Ovary (tissue), 9 donors: ENCODE data around the gene C2orf76. TPM values are rescaled to one million over a fixed set of nuclear protein-coding genes. Genes with fewer than 3 reads are reported as not detected.

ENCODE experiments used
- DNase-seq, 5 donors: peaks; one replicate each; pipeline ENCODE4 v3.0.0-alpha.2; 2019 to 2020
- H3K27ac ChIP-seq, 2 donors: fragments of 200-600 bp; one replicate each; pipeline versions ENCODE4 v1.5.1 to v1.8.0; 2019 to 2022
- H3K27me3 ChIP-seq: fragments of 200-600 bp; one replicate; pipeline ENCODE4 v1.8.0; 2022
- H3K36me3 ChIP-seq: fragments of 200-600 bp; sonication (generic); one replicate; pipeline ENCODE4 v1.5.1; 2019
- H3K4me1 ChIP-seq: one replicate; pipeline ENCODE4 v1.8.1; 2013; ENCODE audit warnings: mild to moderate bottlenecking, moderate library complexity; ENCODE audit not compliant: insufficient read depth
- H3K4me3 ChIP-seq: fragments of 200-600 bp; sonication (generic); one replicate; pipeline ENCODE4 v1.5.1; 2017
- H3K9me3 ChIP-seq, 2 donors: fragments of 200-600 bp in 1 of 2; sonication (generic) in 1 of 2; one replicate each; pipeline versions ENCODE4 v1.5.1 to v1.8.1; 2013 to 2019; ENCODE audit warnings: mild to moderate bottlenecking in 1 of 2, moderate library complexity in 1 of 2
- CTCF ChIP-seq, 3 donors: fragments of 450-650 bp in 2 of 3; fragments of 200-600 bp in 1 of 3; IDR thresholded peaks; one replicate each; pipeline versions ENCODE4 v1.5.1 to v1.8.0; 2016 to 2022; ENCODE audit warnings: antibody characterized with exemption in 3 of 3, mild to moderate bottlenecking in 1 of 3
- EP300 ChIP-seq: sonication (generic); formaldehyde crosslinking; IDR thresholded peaks from one replicate; pipeline ENCODE4 v1.6.1; 2017; ENCODE audit warnings: antibody characterized with exemption
- POLR2A ChIP-seq: fragments of 450-650 bp; IDR thresholded peaks from one replicate; pipeline ENCODE4 v1.6.1; 2017; ENCODE audit warnings: antibody characterized with exemption, mild to moderate bottlenecking, moderate library complexity
- whole genome bisulfite sequencing, 3 donors: extraction: QIAGEN DNeasy Blood & Tissue Kit in 1 of 3; methylation state at CpG; one replicate each; pipeline versions ENCODE4 v1.1.5 to v1.1.7; 2013 to 2017; 5-methylcytosine and 5-hydroxymethylcytosine counted together
- intact Hi-C, 4 donors: fragments of 100-400 bp; cut with DNase I; formaldehyde crosslinking; loops; one replicate each; pipeline versions ENCODE4 v1.11.0 to v1.15.1; 2022 to 2023
- polyA plus RNA-seq, 2 donors: library from polyadenylated mRNA; stranded (reverse); fragments of 200-250 nt in 1 of 2; fragments of 350-450 nt in 1 of 2; fragmentation: Illumina TruSeq in 1 of 2; extraction: RNeasy Lipid Tissue Mini Kit (QIAGEN cat#74804) in 1 of 2; gene quantifications; one replicate each; pipeline ENCODE4 v1.2.3, GENCODE V29; 2013 to 2014
- total RNA-seq, 7 donors: library from RNA; depleted of rRNA in 2 of 7; stranded (reverse); fragments of >200 nt in 2 of 7; fragmentation: NEBNext Ultra II Directional in 3 of 7; extraction: Animal tissue kit (Norgen Biotek cat#: 25700) in 3 of 7; gene quantifications; one replicate each; pipeline versions ENCODE4 v1.1.0 to v1.2.4, GENCODE V29; 2016 to 2023
- donor health status: DM: no; HTN: no; CAD: no; lungs with moderate emphysema.
- donor health status: DM: no; HTN: no; CAD: no.
- donor health status: Bipolar disorder and iron deficiency.
- donor health status: DM: yes; HTN: yes; CAD: no.
- donor health status: DM: no; HTN: no; CAD: no.
- donor health status: DM: yes; HTN: yes; CAD: no.

C2orf76 gene
- total and polyA plus RNA-seq, 9 donors, result 12.0 to 24.1 (median 14.1) TPM

GRCh38 chr2:119324685-119325270, 41.9 kb downstream of the C2orf76 start:
- H3K9me3 ChIP-seq, result no peaks in the 10 kb centered on the region
- WGBS, 3 donors, result 84 to 91% (median 90%) methylated on average over 9 of the region's 9 CpGs

GRCh38 chr2:119323459-119323858, 43.2 kb downstream of the C2orf76 start:
- no peak for DNase-seq
- no peaks in the 10 kb centered on the region for H3K9me3 ChIP-seq
- no peaks in the 10 kb centered on the region for H3K27me3 ChIP-seq
- no peaks in the 10 kb centered on the region for H3K4me1 ChIP-seq
- H3K4me3 ChIP-seq, result no peak overlapping the region
- no peak overlapping the region for H3K27ac ChIP-seq
- WGBS, 3 donors, result 83 to 86% (median 85%) methylated on average over 8 of the region's 8 CpGs
- H3K36me3 ChIP-seq, result no peaks in the 10 kb centered on the region
- intact Hi-C loops, result no loop called here
- TF ChIP-seq POLR2A (no peak), CTCF (IDR thresholded peaks at IDR 0.05) (no peak), EP300 (no peak)

More at GRCh38 chr2:119324685-119325270, 41.9 kb downstream of the C2orf76 start:
- no peaks in the 10 kb centered on the region for H3K36me3 ChIP-seq
- no peak for DNase-seq
- intact Hi-C loops, result no loop called here
- TF ChIP-seq CTCF (IDR thresholded peaks at IDR 0.05) (no peak), EP300 (no peak), POLR2A (no peak)
- no peak overlapping the region for H3K4me3 ChIP-seq
- H3K27ac ChIP-seq, result no peak overlapping the region
- no peaks in the 10 kb centered on the region for H3K27me3 ChIP-seq
- H3K4me1 ChIP-seq, result no peaks in the 10 kb centered on the region

GRCh38 chr2:119319593-119319992, 47.0 kb downstream of the C2orf76 start:
- H3K4me1 ChIP-seq, result no peaks in the 10 kb centered on the region
- H3K9me3 ChIP-seq, result no peaks in the 10 kb centered on the region
- H3K36me3 ChIP-seq, result no peaks in the 10 kb centered on the region
- TF ChIP-seq POLR2A (no peak), CTCF (IDR thresholded peaks at IDR 0.05) (no peak), EP300 (no peak)
- no peak for DNase-seq
- H3K27me3 ChIP-seq, result no peaks in the 10 kb centered on the region
- intact Hi-C loops, result no loop called here
- no peak overlapping the region for H3K27ac ChIP-seq
- 80 to 89% (median 82%) methylated on average over 7 of the region's 7 CpGs for WGBS, 3 donors
- H3K4me3 ChIP-seq, result no peak overlapping the region

DNA sequence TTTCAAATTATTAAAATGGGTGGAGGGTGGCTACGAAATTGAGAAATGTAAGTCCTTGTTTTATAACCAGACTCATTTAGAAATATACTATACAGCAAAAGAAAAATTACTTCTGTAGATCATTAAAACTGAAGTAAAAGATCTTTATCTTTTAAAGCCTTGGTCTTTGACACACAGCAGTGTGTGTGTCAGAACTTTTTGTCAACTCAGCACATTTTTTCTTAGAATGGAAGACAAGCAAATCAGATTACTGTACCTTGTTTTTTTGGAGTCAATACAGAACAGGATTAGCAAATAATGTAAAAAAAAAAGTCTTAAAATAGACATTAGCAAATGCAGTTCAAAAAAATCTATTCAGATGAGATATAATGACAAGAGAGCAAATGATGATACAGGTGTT, 49.1 kb downstream of the C2orf76 start:
- no peak for DNase-seq
- Histone ChIP-seq H3K4me1 (no peaks in the 10 kb centered on the region), H3K27me3 (no peaks in the 10 kb centered on the region), H3K27ac (no peak overlapping the region), H3K36me3 (no peaks in the 10 kb centered on the region), H3K9me3 (no peaks in the 10 kb centered on the region), H3K4me3 (no peak overlapping the region)
- TF ChIP-seq EP300 (no peak), CTCF (IDR thresholded peaks at IDR 0.05) (no peak), POLR2A (no peak)
- 96 to 98% (median 96%) methylated on average over 1 of the region's 1 CpG for WGBS, 3 donors
- intact Hi-C loops, result no loop called here
